GM04503 (cell line): ENCODE data around the gene FAM186B.
"Not testable (repeated sequence)": the region's sequence is repeated elsewhere in the genome, so short reads cannot be mapped to it uniquely, and the experiment has no call there.

Experiments used
- DNase-seq: peaks from one replicate; pipeline ENCODE4 v3.0.0-alpha.2; 2012; ENCODE audit warnings: low read depth

Gene FAM186B

GRCh38 chr12:49605539-49605938, at the start of gene FAM186B:
Gene FAM186B, minus strand, starts transcription at chr12:49605639. Its CDS starts 162 bp downstream, at chr12:49605477.
- not testable (repeated sequence) for DNase-seq

GRCh38 chr12:49654715-49655114, 49.3 kb upstream of the FAM186B start:
- DNase-seq: no peak

GRCh38 chr12:49652921-49653520, 47.6 kb upstream of the FAM186B start:
- no peak for DNase-seq

GRCh38 chr12:49651855-49652254, 46.4 kb upstream of the FAM186B start:
- DNase-seq: no peak

- no peak for DNase-seq
These were observed 44.5 kb upstream of the FAM186B start for GRCh38 chr12:49649892-49650291.

GRCh38 chr12:49649445-49649844, 44.0 kb upstream of the FAM186B start:
- no peak for DNase-seq

- no peak for DNase-seq
These were observed 43.2 kb upstream of the FAM186B start for GRCh38 chr12:49648712-49649003.

GRCh38 chr12:49647827-49648711, 42.6 kb upstream of the FAM186B start:
- no peak for DNase-seq

- DNase-seq: no peak
These were observed 41.6 kb upstream of the FAM186B start for GRCh38 chr12:49646871-49647654.

GRCh38 chr12:49646331-49646830, 40.9 kb upstream of the FAM186B start:
- DNase-seq: no peak

- DNase-seq: no peak
These were observed 40.0 kb upstream of the FAM186B start for GRCh38 chr12:49645146-49646039.

- DNase-seq: no peak
These were observed 39.2 kb upstream of the FAM186B start for GRCh38 chr12:49644620-49644994.

GRCh38 chr12:49643961-49644619, 38.7 kb upstream of the FAM186B start:
- no peak for DNase-seq

- no peak for DNase-seq
These were observed 37.7 kb upstream of the FAM186B start for GRCh38 chr12:49643135-49643534.

GRCh38 chr12:49642370-49642802, 36.9 kb upstream of the FAM186B start:
- no peak for DNase-seq

GRCh38 chr12:49641748-49642369, 36.4 kb upstream of the FAM186B start:
- DNase-seq: no peak

GRCh38 chr12:49636979-49637755, 31.7 kb upstream of the FAM186B start:
- DNase-seq: no peak

GRCh38 chr12:49636574-49636973, 31.1 kb upstream of the FAM186B start:
- no peak for DNase-seq

- no peak for DNase-seq
These were observed 30.2 kb upstream of the FAM186B start for GRCh38 chr12:49635656-49636055.

- DNase-seq: no peak
These were observed 29.6 kb upstream of the FAM186B start for GRCh38 chr12:49635036-49635435.
